MCF 10A (cell line): ENCODE measurements around the gene ACHE. TPM values are rescaled to one million over a fixed set of nuclear protein-coding genes. Genes with fewer than 3 reads are reported as not detected.
A peak's percentile ranks its signal among the peaks of the same experiment; 100 is the strongest.

Source experiments
- BruUV-seq: library from RNA; stranded (reverse); fragments of 400-500 nt; replicated peaks from 2 replicates; lab custom pipeline; 2021; lab: Mats Ljungman, UMichigan
- CTCF ChIA-PET: fragments of 300-600 bp; sonication (Branson Sonifier 250); formaldehyde crosslinking; extraction: SDS; loops from one replicate; lab custom pipeline; 2021; ENCODE audit warnings: antibody characterized with exemption, inconsistent platforms; lab: Yijun Ruan, JAX
- POLR2A ChIA-PET: fragments of 300-600, 350-650 bp; sonication (Branson Sonifier 250); formaldehyde crosslinking; extraction: SDS; loops from one replicate; lab custom pipeline; 2020; ENCODE audit warnings: antibody characterized with exemption, inconsistent platforms; lab: Yijun Ruan, JAX
- DNase-seq: peaks from one replicate; pipeline ENCODE4 v3.0.0-alpha.2; 2018; ENCODE audit not compliant: unreplicated experiment
- H3K27ac Mint-ChIP-seq: one replicate; pipeline ENCODE4 v1.8.0; 2022; ENCODE audit warnings: mild to moderate bottlenecking, low read depth, mixed read lengths; ENCODE audit not compliant: unreplicated experiment
- H3K27me3 Mint-ChIP-seq: one replicate; pipeline ENCODE4 v1.8.0; 2022; ENCODE audit warnings: mixed read lengths; ENCODE audit not compliant: insufficient read depth, unreplicated experiment
- H3K36me3 Mint-ChIP-seq: one replicate; pipeline ENCODE4 v1.8.0; 2022; ENCODE audit warnings: mild to moderate bottlenecking, moderate library complexity, mixed read lengths; ENCODE audit not compliant: insufficient read depth, unreplicated experiment
- H3K4me1 Mint-ChIP-seq: one replicate; pipeline ENCODE4 v1.8.0; 2022; ENCODE audit warnings: mixed read lengths; ENCODE audit not compliant: insufficient read depth, unreplicated experiment
- H3K4me3 Mint-ChIP-seq: one replicate; pipeline ENCODE4 v1.8.0; 2022; ENCODE audit warnings: mild to moderate bottlenecking, moderate library complexity, mixed read lengths; ENCODE audit not compliant: unreplicated experiment
- H3K9me3 Mint-ChIP-seq: one replicate; pipeline ENCODE4 v1.8.0; 2022; ENCODE audit warnings: mixed read lengths; ENCODE audit not compliant: unreplicated experiment
- CTCF ChIP-seq: fragments of 200-600 bp; IDR thresholded peaks from one replicate; pipeline ENCODE4 v1.8.0; 2022; ENCODE audit warnings: antibody characterized with exemption, mild to moderate bottlenecking; ENCODE audit not compliant: unreplicated experiment
- intact Hi-C: fragments of 100-400 bp; cut with micrococcal nuclease; formaldehyde crosslinking; loops from 2 replicates; pipeline ENCODE4 v1.14.1; 2022
- total RNA-seq: library from RNA; stranded (reverse); gene quantifications from 2 replicates; pipeline ENCODE4 v1.2.3, GENCODE V29; 2022

ACHE gene
- total RNA-seq, 1 experiment from 2014 or later: 0.30 TPM

DNA sequence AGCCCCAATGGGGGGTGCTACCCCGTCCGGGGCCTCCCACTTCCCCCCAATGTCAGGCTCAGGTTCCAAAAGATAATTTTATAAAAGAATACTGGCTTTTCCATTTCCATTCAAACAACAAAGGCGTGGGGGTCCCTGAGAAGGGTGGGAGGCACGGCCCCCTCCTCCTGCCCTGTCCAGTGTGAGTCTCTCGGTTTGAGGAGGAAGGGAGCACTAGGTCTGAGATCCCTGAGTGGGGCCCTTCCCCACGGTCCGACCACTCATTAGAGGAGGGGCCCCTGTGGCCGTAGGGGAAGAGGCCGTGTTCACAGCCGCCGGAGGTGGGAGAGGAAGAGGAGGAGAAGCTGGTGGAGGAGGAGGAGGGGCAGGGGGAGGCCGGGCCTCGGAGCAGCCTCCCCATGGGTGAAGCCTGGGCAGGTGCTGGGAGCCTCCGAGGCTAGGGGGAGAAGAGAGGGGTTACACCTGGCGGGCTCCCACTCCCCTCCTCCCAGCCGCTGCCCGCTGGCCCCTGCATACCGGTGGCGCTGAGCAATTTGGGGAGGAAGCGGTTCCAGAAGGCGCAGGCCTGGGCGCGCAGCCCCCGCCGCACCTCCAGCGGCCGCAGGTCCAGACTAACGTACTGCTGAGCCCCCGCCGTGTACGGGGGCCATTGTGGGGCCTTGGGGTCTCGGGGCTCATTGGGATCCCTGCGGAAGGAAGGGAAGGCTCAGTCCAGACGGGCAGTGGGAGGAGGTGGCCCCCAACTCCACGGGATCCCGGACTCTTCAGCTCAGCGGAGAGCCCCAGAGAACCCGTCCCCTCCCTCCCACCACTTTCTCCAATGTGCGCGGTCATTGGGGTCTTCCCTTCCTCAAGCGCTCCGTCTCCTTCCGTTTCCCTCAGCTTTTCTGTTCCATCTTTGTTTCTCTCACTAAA lies 4.8 kb downstream of the ACHE start:
- no peak for TF ChIP-seq CTCF
- Mint-ChIP-seq H3K27ac (peak overlapping the region; percentile 83), H3K27me3 (peaks cover 5% of the 10 kb centered on the region), H3K9me3 (no peaks in the 10 kb centered on the region), H3K4me3 (peak overlapping the region; percentile 90), H3K4me1 (peaks cover 23% of the 10 kb centered on the region), H3K36me3 (peaks cover 21% of the 10 kb centered on the region)
- no TSS peak for BruUV-seq
- intact Hi-C loops: no loop called here
- ChIA-PET CTCF (interaction anchor here (0.6 to 1.2 kb wide), 6 partner anchors 166 to 819 kb away, joined by 3 to 6 read pairs (median 4); partner anchors contain the start of genes FIS1 and POP7), POLR2A (interaction anchor here (0.8 to 6.5 kb wide), 14 partner anchors 15 to 354 kb away, joined by 3 to 157 read pairs (median 7); partner anchors contain the start of genes FIS1, PLOD3, POP7 and SLC12A9)
- no peak for DNase-seq

GRCh38 chr7:100888988-100889750 lies 6.5 kb downstream of the ACHE start, which contains the start of gene UFSP1:
UFSP1 (minus strand) TSS chr7:100889715; CDS start chr7:100889271, 444 bp downstream.
- no peak for TF ChIP-seq CTCF
- Mint-ChIP-seq H3K9me3 (no peaks in the 10 kb centered on the region), H3K36me3 (peaks cover 38% of the 10 kb centered on the region), H3K4me1 (peaks cover 22% of the 10 kb centered on the region), H3K27me3 (no peaks in the 10 kb centered on the region), H3K27ac (peak within 1 kb of the TSS; percentile 83), H3K4me3 (peak within 1 kb of the TSS; percentile 90)
- intact Hi-C loops: no loop called here
- ChIA-PET CTCF (interaction anchor here (0.5 to 1.2 kb wide), 13 partner anchors 14 to 329 kb away, joined by 3 to 7 read pairs (median 3); partner anchors contain the start of genes POP7 and SLC12A9), POLR2A (interaction anchor here (0.5 to 6.5 kb wide), 39 partner anchors 13 to 844 kb away, joined by 3 to 157 read pairs (median 4); partner anchors contain the start of genes EPHB4, FBXO24, FIS1 and LRCH4)
- BruUV-seq: TSS peak; percentile 57
- DNase-seq: no peak

DNA sequence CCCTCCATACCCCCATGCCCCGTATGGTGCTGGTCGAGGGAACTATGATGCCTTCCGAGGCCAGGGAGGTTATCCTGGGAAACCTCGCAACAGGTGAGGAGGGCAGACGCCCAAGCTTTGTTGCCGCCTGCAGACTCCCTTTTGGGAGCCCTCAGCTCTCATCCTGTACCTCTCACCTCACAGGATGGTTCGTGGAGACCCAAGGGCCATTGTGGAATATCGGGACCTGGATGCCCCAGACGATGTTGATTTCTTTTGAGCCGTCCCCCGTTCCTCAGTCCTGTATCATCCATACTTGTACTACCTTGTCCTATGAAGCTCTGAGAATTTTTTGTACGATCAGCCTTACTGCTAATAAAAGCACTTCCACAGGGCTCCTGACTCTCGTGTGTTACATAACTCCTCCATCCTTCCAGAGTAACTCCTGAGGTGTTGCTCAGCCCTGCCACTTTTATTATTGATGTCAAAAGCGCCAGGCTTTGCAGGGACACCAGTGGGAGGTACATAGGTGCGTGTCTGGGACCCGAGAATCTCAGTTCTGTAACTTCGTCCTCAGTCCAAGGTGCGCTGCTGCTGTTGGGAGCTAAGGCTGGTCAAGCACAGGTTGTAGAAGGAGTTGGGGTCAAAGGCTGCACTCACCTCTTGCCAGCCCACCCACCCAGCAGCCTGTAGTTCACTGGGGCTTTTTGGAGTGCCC lies 7.2 kb downstream of the ACHE start:
- ChIA-PET POLR2A (interaction anchor here (0.6 to 6.5 kb wide), 8 partner anchors 12 to 330 kb away, joined by 3 to 157 read pairs (median 6); partner anchors contain the start of genes POP7, SLC12A9, SRRT and TRIM56), CTCF (interaction anchor here (0.6 kb wide), 1 partner anchor 324 kb away, joined by 4 read pairs; no protein-coding TSS in a partner anchor)
- Mint-ChIP-seq H3K9me3 (no peaks in the 10 kb centered on the region), H3K4me1 (peaks cover 22% of the 10 kb centered on the region), H3K36me3 (peaks cover 46% of the 10 kb centered on the region), H3K27me3 (no peaks in the 10 kb centered on the region), H3K4me3 (peak overlapping the region; percentile 90), H3K27ac (peak overlapping the region; percentile 83)
- no peak for TF ChIP-seq CTCF
- intact Hi-C loops: no loop called here
- DNase-seq: no peak
- no TSS peak for BruUV-seq
